Measurements from ENCODE around the gene PPP1R14B. TPM values are rescaled to one million over a fixed set of nuclear protein-coding genes. Genes with fewer than 3 reads are reported as not detected.

PPP1R14B gene
- total and polyA plus RNA-seq, 9 donors, result 170 to 252 (median 194) TPM

- DNase-seq, result peak; percentile 59
- H3K4me3 ChIP-seq (ENCODE audit: low read length), result peak overlapping the region; percentile 80
- H3K27ac ChIP-seq (ENCODE audit: low read length), result peak overlapping the region; percentile 100
- peaks cover 38% of the 10 kb centered on the region for H3K36me3 ChIP-seq (ENCODE audit: control insufficient read depth, insufficient read depth, low read length)
- H3K4me1 ChIP-seq (ENCODE audit: control insufficient read depth, insufficient read depth, low read length), result peaks cover 37% of the 10 kb centered on the region
- no peaks in the 10 kb centered on the region for H3K9me3 ChIP-seq (replicated peaks; ENCODE audit: control insufficient read depth, low read depth, low read length)
- 64% methylated on average over 20 of the region's 23 CpGs for WGBS (ENCODE audit: insufficient coverage)
- H3K27me3 ChIP-seq (ENCODE audit: control insufficient read depth, insufficient read depth, low read length), result no peaks in the 10 kb centered on the region
These were observed 21.5 kb upstream of the PPP1R14B start for GRCh38 chr11:64268025-64268892.

- Histone ChIP-seq H3K27ac (ENCODE audit: low read length) (peak overlapping the region; percentile 13), H3K4me3 (ENCODE audit: low read length) (no peak overlapping the region), H3K4me1 (ENCODE audit: control insufficient read depth, insufficient read depth, low read length) (peaks cover 34% of the 10 kb centered on the region), H3K36me3 (ENCODE audit: control insufficient read depth, insufficient read depth, low read length) (peaks cover 45% of the 10 kb centered on the region), H3K9me3 (replicated peaks; ENCODE audit: control insufficient read depth, low read depth, low read length) (no peaks in the 10 kb centered on the region), H3K27me3 (ENCODE audit: control insufficient read depth, insufficient read depth, low read length) (no peaks in the 10 kb centered on the region)
- no peak for DNase-seq
- 83% methylated on average over 14 of the region's 27 CpGs for WGBS (ENCODE audit: insufficient coverage)
These were observed 20.6 kb upstream of the PPP1R14B start for GRCh38 chr11:64267207-64267945.

- DNase-seq, result no peak
- H3K4me3 ChIP-seq (ENCODE audit: low read length), result no peak overlapping the region
- peaks cover 25% of the 10 kb centered on the region for H3K4me1 ChIP-seq (ENCODE audit: control insufficient read depth, insufficient read depth, low read length)
- H3K36me3 ChIP-seq (ENCODE audit: control insufficient read depth, insufficient read depth, low read length), result peaks cover 52% of the 10 kb centered on the region
- no peak overlapping the region for H3K27ac ChIP-seq (ENCODE audit: low read length)
- 77% methylated on average over 13 of the region's 15 CpGs for WGBS (ENCODE audit: insufficient coverage)
- no peaks in the 10 kb centered on the region for H3K27me3 ChIP-seq (ENCODE audit: control insufficient read depth, insufficient read depth, low read length)
- H3K9me3 ChIP-seq (replicated peaks; ENCODE audit: control insufficient read depth, low read depth, low read length), result no peaks in the 10 kb centered on the region
These were observed 19.6 kb upstream of the PPP1R14B start for GRCh38 chr11:64266339-64266738.

- Histone ChIP-seq H3K4me3 (ENCODE audit: low read length) (no peak overlapping the region), H3K36me3 (ENCODE audit: control insufficient read depth, insufficient read depth, low read length) (peaks cover 58% of the 10 kb centered on the region), H3K9me3 (replicated peaks; ENCODE audit: control insufficient read depth, low read depth, low read length) (no peaks in the 10 kb centered on the region), H3K27ac (ENCODE audit: low read length) (no peak overlapping the region), H3K27me3 (ENCODE audit: control insufficient read depth, insufficient read depth, low read length) (no peaks in the 10 kb centered on the region), H3K4me1 (ENCODE audit: control insufficient read depth, insufficient read depth, low read length) (peaks cover 23% of the 10 kb centered on the region)
- WGBS (ENCODE audit: insufficient coverage), result 88% methylated on average over 33 of the region's 35 CpGs
- DNase-seq, result no peak
These were observed 18.7 kb upstream of the PPP1R14B start for GRCh38 chr11:64265176-64266160.

- H3K4me3 ChIP-seq (ENCODE audit: low read length), result no peak overlapping the region
- peaks cover 68% of the 10 kb centered on the region for H3K36me3 ChIP-seq (ENCODE audit: control insufficient read depth, insufficient read depth, low read length)
- no peaks in the 10 kb centered on the region for H3K9me3 ChIP-seq (replicated peaks; ENCODE audit: control insufficient read depth, low read depth, low read length)
- H3K27me3 ChIP-seq (ENCODE audit: control insufficient read depth, insufficient read depth, low read length), result no peaks in the 10 kb centered on the region
- no peak for DNase-seq
- H3K4me1 ChIP-seq (ENCODE audit: control insufficient read depth, insufficient read depth, low read length), result peaks cover 23% of the 10 kb centered on the region
- WGBS (ENCODE audit: insufficient coverage), result 74% methylated on average over 9 of the region's 10 CpGs
- no peak overlapping the region for H3K27ac ChIP-seq (ENCODE audit: low read length)
These were observed 17.7 kb upstream of the PPP1R14B start for GRCh38 chr11:64264371-64264852.

GRCh38 chr11:64263947-64264317 is 17.2 kb upstream of the PPP1R14B start:
- DNase-seq, result no peak
- H3K27ac ChIP-seq (ENCODE audit: low read length), result no peak overlapping the region
- H3K27me3 ChIP-seq (ENCODE audit: control insufficient read depth, insufficient read depth, low read length), result no peaks in the 10 kb centered on the region
- peaks cover 19% of the 10 kb centered on the region for H3K4me1 ChIP-seq (ENCODE audit: control insufficient read depth, insufficient read depth, low read length)
- no peaks in the 10 kb centered on the region for H3K9me3 ChIP-seq (replicated peaks; ENCODE audit: control insufficient read depth, low read depth, low read length)
- H3K36me3 ChIP-seq (ENCODE audit: control insufficient read depth, insufficient read depth, low read length), result peaks cover 72% of the 10 kb centered on the region
- H3K4me3 ChIP-seq (ENCODE audit: low read length), result no peak overlapping the region
- 88% methylated on average over 5 of the region's 8 CpGs for WGBS (ENCODE audit: insufficient coverage)

GRCh38 chr11:64263021-64263946 is 16.5 kb upstream of the PPP1R14B start:
- no peak overlapping the region for H3K4me3 ChIP-seq (ENCODE audit: low read length)
- H3K27me3 ChIP-seq (ENCODE audit: control insufficient read depth, insufficient read depth, low read length), result no peaks in the 10 kb centered on the region
- H3K4me1 ChIP-seq (ENCODE audit: control insufficient read depth, insufficient read depth, low read length), result peaks cover 13% of the 10 kb centered on the region
- no peak for DNase-seq
- no peak overlapping the region for H3K27ac ChIP-seq (ENCODE audit: low read length)
- no peaks in the 10 kb centered on the region for H3K9me3 ChIP-seq (replicated peaks; ENCODE audit: control insufficient read depth, low read depth, low read length)
- peaks cover 79% of the 10 kb centered on the region for H3K36me3 ChIP-seq (ENCODE audit: control insufficient read depth, insufficient read depth, low read length)
- 61% methylated on average over 18 of the region's 29 CpGs for WGBS (ENCODE audit: insufficient coverage)

GRCh38 chr11:64262271-64263002 is 15.7 kb upstream of the PPP1R14B start:
- H3K27ac ChIP-seq (ENCODE audit: low read length), result no peak overlapping the region
- peaks cover 82% of the 10 kb centered on the region for H3K36me3 ChIP-seq (ENCODE audit: control insufficient read depth, insufficient read depth, low read length)
- 91% methylated on average over 40 of the region's 42 CpGs for WGBS (ENCODE audit: insufficient coverage)
- no peaks in the 10 kb centered on the region for H3K27me3 ChIP-seq (ENCODE audit: control insufficient read depth, insufficient read depth, low read length)
- peaks cover 4% of the 10 kb centered on the region for H3K4me1 ChIP-seq (ENCODE audit: control insufficient read depth, insufficient read depth, low read length)
- no peak for DNase-seq
- H3K9me3 ChIP-seq (replicated peaks; ENCODE audit: control insufficient read depth, low read depth, low read length), result no peaks in the 10 kb centered on the region
- H3K4me3 ChIP-seq (ENCODE audit: low read length), result no peak overlapping the region

Measured in muscle of leg (tissue), 11 donors.